GM10248 (cell line): ENCODE measurements around the gene CTXN3.

Experiments used
- CTCF ChIA-PET: fragments of 300-600 bp; sonication (Branson Sonifier 250); formaldehyde crosslinking; extraction: SDS; loops from one replicate; lab custom pipeline; 2021; ENCODE audit warnings: antibody characterized with exemption; lab: Yijun Ruan, JAX
- POLR2A ChIA-PET: fragments of 350-650 bp; sonication (Branson Sonifier 250); formaldehyde crosslinking; extraction: SDS; loops from one replicate; lab custom pipeline; 2020; ENCODE audit warnings: antibody characterized with exemption; lab: Yijun Ruan, JAX
- DNase-seq: peaks from one replicate; pipeline ENCODE4 v3.0.0; 2012; ENCODE audit errors: extremely low spot score
- CTCF ChIP-seq: IDR thresholded peaks from 2 replicates; pipeline ENCODE4 v1.5.1; 2012; ENCODE audit warnings: mild to moderate bottlenecking, low read depth; ENCODE audit errors: extremely low read depth, missing control alignments, control extremely low read depth

CTXN3 gene

GRCh38 chr5:127649018-127649439 is at the start of gene CTXN3:
Gene CTXN3, plus strand, starts transcription at chr5:127649082. Its CDS starts 8,440 bp downstream, at chr5:127657522.
- ChIA-PET CTCF (interaction anchor here (1.8 kb wide), 1 partner anchor 19 kb away, joined by 5 read pairs; no protein-coding TSS in a partner anchor), POLR2A (no interaction called here)
- TF ChIP-seq CTCF, result no peak
- DNase-seq, result no peak

GRCh38 chr5:127599320-127599719 is 49.6 kb upstream of the CTXN3 start:
- no peak for DNase-seq
- no peak for TF ChIP-seq CTCF
- POLR2A ChIA-PET, result no interaction called here
- CTCF ChIA-PET, result interaction anchor here (0.9 to 2.9 kb wide), 7 partner anchors 9 to 72 kb away, joined by 3 to 7 read pairs (median 4); no protein-coding TSS in a partner anchor

- POLR2A ChIA-PET, result no interaction called here
- no peak for DNase-seq
- TF ChIP-seq CTCF, result no peak
- CTCF ChIA-PET, result interaction anchor here (0.9 to 1.6 kb wide), 4 partner anchors 9 to 71 kb away, joined by 3 to 4 read pairs (median 4); no protein-coding TSS in a partner anchor
Observed at GRCh38 chr5:127599847-127600246, 49.0 kb upstream of the CTXN3 start.

- ChIA-PET POLR2A (no interaction called here), CTCF (interaction anchor here (1.3 kb wide), 2 partner anchors 12 to 38 kb away, joined by 4 to 5 read pairs; no protein-coding TSS in a partner anchor)
- no peak for DNase-seq
- no peak for TF ChIP-seq CTCF
Observed at GRCh38 chr5:127601111-127601510, 47.8 kb upstream of the CTXN3 start.

GRCh38 chr5:127601601-127602000 is 47.3 kb upstream of the CTXN3 start:
- no peak for TF ChIP-seq CTCF
- ChIA-PET CTCF (interaction anchor here (1.3 to 1.8 kb wide), 3 partner anchors 11 to 38 kb away, joined by 4 to 5 read pairs (median 5); no protein-coding TSS in a partner anchor), POLR2A (no interaction called here)
- no peak for DNase-seq

- TF ChIP-seq CTCF, result no peak
- DNase-seq, result no peak
- CTCF ChIA-PET, result interaction anchor here (1.0 to 2.6 kb wide), 5 partner anchors 10 to 51 kb away, joined by 3 to 11 read pairs (median 4); no protein-coding TSS in a partner anchor
- POLR2A ChIA-PET, result no interaction called here
Observed at GRCh38 chr5:127602481-127602880, 46.4 kb upstream of the CTXN3 start.
